Loucy (cell line): Measurements from ENCODE around the gene FBXL13.

Experiments
- H2AFZ ChIP-seq: fragments of 200-600 bp; sonication (generic); 2 replicates; pipeline ENCODE4 v1.6.0; 2016; ENCODE audit warnings: antibody characterized with exemption, mild to moderate bottlenecking, low read length, moderate library complexity
- H3F3A ChIP-seq: fragments of 200-600 bp; 2 replicates; pipeline ENCODE4 v1.6.0; 2016; ENCODE audit warnings: antibody characterized with exemption, low read depth, mild to moderate bottlenecking
- H3K27me3 ChIP-seq: fragments of 200-600 bp; sonication (generic); 2 replicates; pipeline ENCODE4 v1.6.1; 2014; ENCODE audit warnings: low read length, mild to moderate bottlenecking; ENCODE audit not compliant: insufficient read depth, poor library complexity, severe bottlenecking
- H3K36me3 ChIP-seq: fragments of 200-600 bp; sonication (generic); 2 replicates; pipeline ENCODE4 v1.6.1; 2016; ENCODE audit warnings: low read length; ENCODE audit not compliant: insufficient read depth
- H3K4me1 ChIP-seq: fragments of 200-600 bp; sonication (generic); 2 replicates; pipeline ENCODE4 v1.5.1; 2014; ENCODE audit warnings: low read length, mild to moderate bottlenecking; ENCODE audit not compliant: insufficient read depth, poor library complexity, severe bottlenecking
- H3K4me2 ChIP-seq: fragments of 200-600 bp; sonication (generic); 2 replicates; pipeline ENCODE4 v1.6.0; 2014; ENCODE audit warnings: antibody characterized with exemption, low read length, low read depth, mild to moderate bottlenecking; ENCODE audit not compliant: poor library complexity, severe bottlenecking
- H3K4me3 ChIP-seq: fragments of 200-600 bp; sonication (generic); 2 replicates; pipeline ENCODE4 v1.5.1; 2014; ENCODE audit warnings: low read length, mild to moderate bottlenecking, mixed read lengths; ENCODE audit not compliant: poor library complexity, severe bottlenecking
- H3K79me2 ChIP-seq: fragments of 200-600 bp; sonication (generic); 2 replicates; pipeline ENCODE4 v1.6.1; 2014; ENCODE audit warnings: low read length; ENCODE audit not compliant: insufficient read depth
- H3K9ac ChIP-seq: fragments of 200-600 bp; sonication (generic); 2 replicates; pipeline ENCODE4 v1.6.0; 2014; ENCODE audit warnings: mild to moderate bottlenecking, low read depth, low read length, moderate library complexity; ENCODE audit not compliant: poor library complexity, severe bottlenecking
- H3K9me2 ChIP-seq: fragments of 200-600 bp; sonication (generic); replicated peaks from 2 replicates; pipeline ENCODE4 v1.6.1; 2016; ENCODE audit warnings: low read depth, low read length, mixed read lengths
- H3K9me3 ChIP-seq: fragments of 200-600 bp; sonication (generic); 2 replicates; pipeline ENCODE4 v1.6.1; 2014; ENCODE audit warnings: mild to moderate bottlenecking, antibody characterized with exemption, low read length, low read depth; ENCODE audit not compliant: insufficient read depth
- H4K20me1 ChIP-seq: fragments of 200-600 bp; sonication (generic); 2 replicates; pipeline ENCODE4 v1.6.0; 2014; ENCODE audit warnings: antibody characterized with exemption, low read length, mild to moderate bottlenecking; ENCODE audit not compliant: insufficient read depth, poor library complexity, severe bottlenecking
- CTCF ChIP-seq: fragments of 200-600 bp; sonication (generic); conservative IDR thresholded peaks from 2 replicates; pipeline ENCODE4 v1.5.1; 2014; ENCODE audit warnings: mild to moderate bottlenecking, antibody characterized with exemption, low read length
- EZH2phosphoT487 ChIP-seq: fragments of 200-600 bp; IDR thresholded peaks from 2 replicates; pipeline ENCODE4 v1.6.1; 2018; ENCODE audit warnings: antibody characterized with exemption, mild to moderate bottlenecking, moderate library complexity, borderline replicate concordance

FBXL13 gene

GRCh38 chr7:102849538-102849937 is 225.1 kb downstream of the FBXL13 start:
- H3K79me2 ChIP-seq, result no peaks in the 10 kb centered on the region
- H3K4me1 ChIP-seq, result no peaks in the 10 kb centered on the region

DNA sequence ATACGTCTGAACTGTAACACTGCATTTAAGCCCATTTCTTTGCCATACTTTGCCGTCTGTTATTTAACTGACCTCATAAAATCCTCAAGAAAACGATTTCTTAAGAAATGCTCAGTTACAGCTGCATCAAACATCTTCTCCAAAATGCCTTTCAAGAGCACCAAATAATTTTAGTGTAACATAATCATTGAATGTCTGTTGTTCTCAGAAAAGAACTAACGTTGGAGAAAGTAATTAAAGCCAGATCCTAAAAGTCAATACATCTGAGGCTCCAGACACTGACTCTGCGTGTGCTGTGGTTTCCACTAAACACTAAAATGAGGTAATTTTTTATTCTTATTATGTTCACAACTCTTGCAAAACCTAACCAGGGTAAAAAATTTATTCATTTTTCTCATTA is 225.5 kb downstream of the FBXL13 start:
- Histone ChIP-seq H3K4me1 (no peaks in the 10 kb centered on the region), H3K9me3 (no peaks in the 10 kb centered on the region), H3K36me3 (no peaks in the 10 kb centered on the region), H3K4me2 (no peak overlapping the region), H3K9me2 (no peaks in the 10 kb centered on the region), H3F3A (no peaks in the 10 kb centered on the region), H4K20me1 (no peaks in the 10 kb centered on the region), H2AFZ (no peak overlapping the region), H3K4me3 (no peak overlapping the region), H3K9ac (no peak overlapping the region), H3K27me3 (no peaks in the 10 kb centered on the region), H3K79me2 (no peaks in the 10 kb centered on the region)
- TF ChIP-seq CTCF (no peak), EZH2phosphoT487 (no peak)

More at GRCh38 chr7:102849538-102849937, 225.1 kb downstream of the FBXL13 start:
- Histone ChIP-seq H3F3A (no peaks in the 10 kb centered on the region), H3K4me3 (no peak overlapping the region), H3K36me3 (no peaks in the 10 kb centered on the region), H3K9me3 (no peaks in the 10 kb centered on the region), H3K9ac (no peak overlapping the region), H3K9me2 (no peaks in the 10 kb centered on the region), H3K27me3 (no peaks in the 10 kb centered on the region), H3K4me2 (no peak overlapping the region), H2AFZ (no peak overlapping the region), H4K20me1 (no peaks in the 10 kb centered on the region)
- TF ChIP-seq EZH2phosphoT487, result no peak
- no peak for TF ChIP-seq CTCF

DNA sequence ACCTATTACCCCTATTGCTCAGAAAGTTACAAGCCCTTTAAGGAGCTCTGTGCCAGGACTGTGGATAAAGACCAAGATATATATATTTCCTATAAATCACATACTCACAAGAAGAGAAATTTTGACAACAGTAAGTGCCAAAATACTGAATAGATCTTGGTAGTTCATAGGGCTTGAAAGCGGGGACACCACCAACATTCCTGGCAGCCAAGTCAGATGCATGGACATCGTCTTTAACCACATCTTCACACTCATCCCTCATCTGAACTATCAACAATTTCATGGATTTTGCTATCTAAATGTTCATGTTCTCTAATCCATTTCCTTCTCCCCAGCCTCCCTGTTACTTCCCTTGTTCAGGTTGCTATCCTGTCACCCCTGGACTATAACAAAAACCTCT is 229.2 kb downstream of the FBXL13 start:
- Histone ChIP-seq H2AFZ (no peak overlapping the region), H3K4me2 (no peak overlapping the region), H3K36me3 (no peaks in the 10 kb centered on the region), H3K9me3 (no peaks in the 10 kb centered on the region), H4K20me1 (no peaks in the 10 kb centered on the region), H3K27me3 (no peaks in the 10 kb centered on the region), H3K9ac (no peak overlapping the region), H3K4me1 (no peaks in the 10 kb centered on the region), H3K9me2 (no peaks in the 10 kb centered on the region), H3K4me3 (no peak overlapping the region), H3K79me2 (no peaks in the 10 kb centered on the region), H3F3A (no peaks in the 10 kb centered on the region)
- TF ChIP-seq EZH2phosphoT487, result no peak
- TF ChIP-seq CTCF, result no peak
